ENCODE results near the gene ZNF385A.

Gene ZNF385A

DNA sequence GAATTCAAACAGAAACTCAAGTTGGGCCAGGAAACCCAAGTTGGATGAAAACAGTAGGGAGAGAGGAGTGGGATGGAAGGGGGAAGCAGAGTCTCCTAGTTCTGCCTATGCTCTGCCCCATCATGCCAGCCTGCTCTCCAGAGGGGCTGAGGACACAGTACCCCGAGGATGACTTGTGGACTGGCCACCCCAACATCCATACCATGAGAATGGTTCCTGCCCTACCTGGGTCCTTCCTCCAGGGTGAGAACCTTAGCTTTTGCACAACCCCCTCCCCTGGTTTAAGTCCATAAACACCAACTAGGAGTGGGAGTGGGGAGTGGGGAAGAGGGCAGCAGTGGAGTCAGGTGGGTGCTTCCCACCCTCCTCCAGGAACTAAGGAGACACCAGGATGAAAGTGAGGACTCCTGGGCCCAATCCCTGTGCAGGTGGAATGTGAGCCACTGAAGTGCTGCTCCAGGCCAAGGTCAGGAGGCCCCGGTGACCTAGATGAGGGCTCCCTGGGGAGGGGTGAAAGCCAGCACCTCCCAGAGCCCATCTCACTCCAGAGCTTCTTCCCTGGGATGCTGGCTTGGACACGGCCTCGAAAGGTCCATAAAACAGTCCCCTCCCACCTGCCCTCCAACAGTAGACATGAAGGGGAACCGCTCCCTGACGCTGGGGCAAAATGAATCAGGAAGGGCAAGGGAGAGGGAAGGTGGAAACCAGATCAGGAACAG is 6.6 kb downstream of the ZNF385A start:
- no peaks in the 10 kb centered on the region for H3K27me3 ChIP-seq (ENCODE audit: control insufficient read depth, insufficient read depth, low read length)
- H3K4me1 ChIP-seq (ENCODE audit: control insufficient read depth, insufficient read depth, low read length), result peaks cover 32% of the 10 kb centered on the region
- no peaks in the 10 kb centered on the region for H3K9me3 ChIP-seq (replicated peaks; ENCODE audit: low read length)
- H3K4me2 ChIP-seq (ENCODE audit: low read length), result no peak overlapping the region
- H3K4me3 ChIP-seq (ENCODE audit: low read length), result no peak overlapping the region
- peaks cover 5% of the 10 kb centered on the region for H3K36me3 ChIP-seq (ENCODE audit: insufficient read depth, low read length)
- no peak overlapping the region for H3K9ac ChIP-seq (ENCODE audit: low read depth, low read length)

GRCh38 chr12:54377007-54377406 is 7.5 kb downstream of the ZNF385A start:
- H3K4me3 ChIP-seq (ENCODE audit: low read length), result no peak overlapping the region
- no peak overlapping the region for H3K4me2 ChIP-seq (ENCODE audit: low read length)
- peaks cover 5% of the 10 kb centered on the region for H3K36me3 ChIP-seq (ENCODE audit: insufficient read depth, low read length)
- H3K27me3 ChIP-seq (ENCODE audit: control insufficient read depth, insufficient read depth, low read length), result no peaks in the 10 kb centered on the region
- H3K4me1 ChIP-seq (ENCODE audit: control insufficient read depth, insufficient read depth, low read length), result peaks cover 29% of the 10 kb centered on the region
- no peaks in the 10 kb centered on the region for H3K9me3 ChIP-seq (replicated peaks; ENCODE audit: low read length)
- no peak overlapping the region for H3K9ac ChIP-seq (ENCODE audit: low read depth, low read length)

- Histone ChIP-seq H3K27me3 (ENCODE audit: control insufficient read depth, insufficient read depth, low read length) (no peaks in the 10 kb centered on the region), H3K9ac (ENCODE audit: low read depth, low read length) (no peak overlapping the region), H3K4me1 (ENCODE audit: control insufficient read depth, insufficient read depth, low read length) (peaks cover 33% of the 10 kb centered on the region)
These were observed 7.9 kb downstream of the ZNF385A start for GRCh38 chr12:54376596-54376995.

GRCh38 chr12:54375259-54375579 is 9.3 kb downstream of the ZNF385A start:
- Histone ChIP-seq H3K36me3 (ENCODE audit: insufficient read depth, low read length) (peaks cover 5% of the 10 kb centered on the region), H3K4me2 (ENCODE audit: low read length) (no peak overlapping the region), H3K9ac (ENCODE audit: low read depth, low read length) (no peak overlapping the region)

More at GRCh38 chr12:54376596-54376995, 7.9 kb downstream of the ZNF385A start:
- no peak overlapping the region for H3K4me2 ChIP-seq (ENCODE audit: low read length)
- no peaks in the 10 kb centered on the region for H3K9me3 ChIP-seq (replicated peaks; ENCODE audit: low read length)
- H3K36me3 ChIP-seq (ENCODE audit: insufficient read depth, low read length), result peaks cover 5% of the 10 kb centered on the region
- no peak overlapping the region for H3K4me3 ChIP-seq (ENCODE audit: low read length)

GRCh38 chr12:54374562-54375258 is 9.8 kb downstream of the ZNF385A start:
- Histone ChIP-seq H3K36me3 (ENCODE audit: insufficient read depth, low read length) (peaks cover 5% of the 10 kb centered on the region), H3K4me2 (ENCODE audit: low read length) (peak overlapping the region; percentile 12), H3K9ac (ENCODE audit: low read depth, low read length) (no peak overlapping the region), H3K4me1 (ENCODE audit: control insufficient read depth, insufficient read depth, low read length) (peaks cover 40% of the 10 kb centered on the region), H3K27me3 (ENCODE audit: control insufficient read depth, insufficient read depth, low read length) (no peaks in the 10 kb centered on the region), H3K9me3 (replicated peaks; ENCODE audit: low read length) (no peaks in the 10 kb centered on the region), H3K4me3 (ENCODE audit: low read length) (no peak overlapping the region)

More at GRCh38 chr12:54375259-54375579, 9.3 kb downstream of the ZNF385A start:
- Histone ChIP-seq H3K9me3 (replicated peaks; ENCODE audit: low read length) (no peaks in the 10 kb centered on the region), H3K4me3 (ENCODE audit: low read length) (no peak overlapping the region), H3K4me1 (ENCODE audit: control insufficient read depth, insufficient read depth, low read length) (peaks cover 40% of the 10 kb centered on the region), H3K27me3 (ENCODE audit: control insufficient read depth, insufficient read depth, low read length) (no peaks in the 10 kb centered on the region)

DNA sequence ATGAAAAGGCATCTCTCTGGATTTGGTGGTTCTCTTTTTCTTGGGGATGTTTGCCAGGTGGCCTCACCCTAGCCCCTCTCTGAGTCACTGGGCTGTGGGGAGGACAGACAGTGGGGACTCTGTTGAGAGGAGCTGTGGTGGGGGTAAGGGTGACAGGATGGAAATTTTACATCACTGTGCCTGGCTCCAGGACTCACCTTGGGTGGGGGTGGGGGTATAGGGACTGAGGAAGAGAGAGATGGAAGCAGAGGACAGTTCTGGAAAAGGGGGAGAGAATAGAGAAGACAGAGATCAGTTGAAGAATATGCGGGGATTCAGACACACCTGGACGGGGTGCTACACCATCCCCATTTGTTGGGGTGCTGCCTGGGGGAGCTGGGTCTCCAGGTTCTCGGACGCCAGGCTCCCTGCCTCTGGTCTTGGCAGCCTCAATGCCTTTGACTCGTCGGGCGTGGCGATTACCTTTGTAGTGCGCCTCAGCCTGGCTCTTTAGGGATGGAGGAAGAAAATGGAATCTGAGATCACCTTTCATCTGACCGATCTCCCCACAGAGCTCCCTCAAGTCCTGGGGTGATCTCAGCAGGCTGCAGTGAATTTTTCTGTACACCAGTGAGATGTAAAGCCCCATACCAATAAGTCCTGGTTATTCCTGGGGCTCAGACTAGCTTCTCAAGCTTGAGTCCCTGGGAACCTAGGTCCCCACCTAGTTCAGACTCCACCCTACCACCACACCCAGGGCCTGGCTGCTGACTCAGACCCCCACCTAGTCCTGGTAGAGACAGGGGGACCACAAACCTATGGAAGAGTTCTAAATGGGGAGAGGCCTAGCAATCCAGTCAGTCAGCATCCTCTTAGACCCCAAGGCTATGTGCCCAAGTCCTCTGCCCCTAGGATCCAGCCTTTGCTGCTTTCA is 10.6 kb downstream of the ZNF385A start:
- H3K9ac ChIP-seq (ENCODE audit: low read depth, low read length), result no peak overlapping the region
- H3K4me2 ChIP-seq (ENCODE audit: low read length), result no peak overlapping the region
- H3K9me3 ChIP-seq (replicated peaks; ENCODE audit: low read length), result no peaks in the 10 kb centered on the region
- H3K36me3 ChIP-seq (ENCODE audit: insufficient read depth, low read length), result peaks cover 5% of the 10 kb centered on the region
- no peaks in the 10 kb centered on the region for H3K27me3 ChIP-seq (ENCODE audit: control insufficient read depth, insufficient read depth, low read length)
- H3K4me1 ChIP-seq (ENCODE audit: control insufficient read depth, insufficient read depth, low read length), result peaks cover 40% of the 10 kb centered on the region
- no peak overlapping the region for H3K4me3 ChIP-seq (ENCODE audit: low read length)

DNA sequence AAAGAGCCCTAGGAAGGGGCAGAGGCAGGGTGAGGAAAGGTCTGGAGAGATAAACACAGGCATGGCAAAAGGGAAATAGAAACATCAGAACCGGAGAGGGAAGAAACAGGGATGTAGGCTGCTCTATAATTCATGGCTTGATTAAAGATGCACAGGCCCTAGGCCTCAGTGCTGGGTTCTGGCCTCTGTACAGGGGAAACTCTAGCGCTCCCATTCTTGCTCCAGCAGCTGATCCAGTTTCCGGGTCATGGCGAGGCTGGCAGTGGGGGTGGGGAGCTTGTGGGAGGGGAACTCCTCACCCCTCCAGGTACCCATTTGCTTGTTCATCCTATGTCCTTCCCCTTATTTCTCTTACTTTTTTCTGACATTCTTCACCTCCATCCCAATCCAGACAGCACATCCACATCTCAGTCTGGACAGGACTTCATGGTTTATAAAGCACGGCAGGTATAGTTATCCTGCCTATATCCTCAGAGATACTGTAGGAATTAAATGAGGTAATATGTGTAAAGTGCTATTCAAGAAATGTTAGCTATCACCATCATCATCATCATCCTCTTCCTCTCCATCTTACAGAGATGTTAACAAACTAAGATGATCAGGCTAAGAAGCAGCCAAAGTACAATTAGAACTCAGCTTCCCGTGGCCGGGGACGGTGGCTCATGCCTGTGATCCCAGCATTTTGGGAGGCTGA is 12.3 kb downstream of the ZNF385A start:
- Histone ChIP-seq H3K4me1 (ENCODE audit: control insufficient read depth, insufficient read depth, low read length) (peaks cover 41% of the 10 kb centered on the region), H3K4me2 (ENCODE audit: low read length) (no peak overlapping the region), H3K9ac (ENCODE audit: low read depth, low read length) (no peak overlapping the region), H3K36me3 (ENCODE audit: insufficient read depth, low read length) (peaks cover 5% of the 10 kb centered on the region), H3K9me3 (replicated peaks; ENCODE audit: low read length) (no peaks in the 10 kb centered on the region), H3K4me3 (ENCODE audit: low read length) (no peak overlapping the region), H3K27me3 (ENCODE audit: control insufficient read depth, insufficient read depth, low read length) (no peaks in the 10 kb centered on the region)

DNA sequence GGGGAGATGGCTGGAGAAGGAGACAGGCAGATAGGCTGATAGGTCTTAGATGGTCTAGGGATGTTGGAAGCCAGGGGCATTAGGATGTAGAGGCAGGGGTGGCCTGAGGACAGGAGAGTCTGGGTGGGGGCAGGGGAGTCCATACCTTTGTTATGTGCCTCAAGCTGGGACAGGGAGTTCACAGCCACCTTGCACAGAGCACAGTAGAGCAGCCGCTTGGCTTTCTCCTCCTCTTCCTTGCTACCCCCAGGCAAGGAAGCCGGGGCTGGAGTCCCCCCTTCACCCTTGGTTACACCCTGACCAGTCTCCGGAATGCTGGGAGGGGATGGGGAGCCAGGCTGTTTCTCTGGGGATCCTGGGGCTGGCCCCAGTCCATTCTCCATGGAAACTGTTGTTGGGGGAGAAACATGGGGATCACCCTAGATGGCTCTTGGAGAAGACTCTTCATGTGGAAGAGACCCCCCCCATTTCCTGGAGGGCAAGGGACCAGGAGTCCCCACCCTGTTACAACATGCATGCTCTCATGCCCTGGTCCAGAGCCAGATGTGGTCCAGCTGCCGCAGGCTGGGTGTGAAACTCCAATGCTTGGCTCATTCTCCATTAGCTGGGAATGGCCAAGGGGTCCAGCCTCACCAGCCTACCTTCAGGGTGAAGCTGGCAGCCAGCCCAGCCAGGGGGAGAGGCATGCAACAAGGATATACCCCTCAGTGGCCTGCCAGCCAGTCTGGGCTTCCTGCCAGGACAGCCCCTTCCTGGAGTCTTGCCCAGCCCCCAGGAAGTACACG is 13.0 kb downstream of the ZNF385A start:
- no peak overlapping the region for H3K4me3 ChIP-seq (ENCODE audit: low read length)

GRCh38 chr12:54370171-54370730 is 14.3 kb downstream of the ZNF385A start:
- peak overlapping the region; percentile 58 for H3K9ac ChIP-seq (ENCODE audit: low read depth, low read length)
- H3K27me3 ChIP-seq (ENCODE audit: control insufficient read depth, insufficient read depth, low read length), result no peaks in the 10 kb centered on the region

More for the DNA sequence above, 13.0 kb downstream of the ZNF385A start:
- Histone ChIP-seq H3K9ac (ENCODE audit: low read depth, low read length) (no peak overlapping the region), H3K9me3 (replicated peaks; ENCODE audit: low read length) (no peaks in the 10 kb centered on the region), H3K36me3 (ENCODE audit: insufficient read depth, low read length) (no peaks in the 10 kb centered on the region), H3K27me3 (ENCODE audit: control insufficient read depth, insufficient read depth, low read length) (no peaks in the 10 kb centered on the region), H3K4me2 (ENCODE audit: low read length) (no peak overlapping the region), H3K4me1 (ENCODE audit: control insufficient read depth, insufficient read depth, low read length) (peaks cover 41% of the 10 kb centered on the region)

DNA sequence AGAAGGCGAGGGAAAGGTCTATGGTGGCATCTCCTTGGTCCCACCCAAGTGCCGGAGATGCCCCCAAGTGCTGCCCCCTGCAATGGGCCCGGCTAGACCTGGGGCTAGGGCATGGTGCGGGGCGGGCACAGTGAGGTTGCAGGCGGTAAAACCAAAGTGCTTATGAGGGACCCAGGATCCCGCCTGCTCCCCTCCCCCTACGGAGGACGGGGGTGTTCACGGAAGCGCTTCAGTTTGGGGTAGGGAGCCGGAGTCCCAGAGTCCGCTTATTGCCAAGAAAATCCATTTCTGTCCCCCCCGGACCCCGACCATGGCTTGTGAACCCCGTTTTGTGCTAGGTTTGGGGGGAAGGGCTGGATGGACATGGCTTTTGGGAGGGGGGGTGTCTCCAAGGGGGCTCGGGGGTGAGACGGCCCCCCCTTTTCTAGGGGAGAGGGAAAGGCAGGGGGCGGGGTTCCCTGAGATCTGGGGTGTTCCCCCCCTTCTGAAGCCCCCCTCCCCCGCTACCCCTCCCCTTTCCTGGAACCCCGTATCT is 14.9 kb downstream of the ZNF385A start:
- Histone ChIP-seq H3K27me3 (ENCODE audit: control insufficient read depth, insufficient read depth, low read length) (no peaks in the 10 kb centered on the region), H3K9me3 (replicated peaks; ENCODE audit: low read length) (no peaks in the 10 kb centered on the region), H3K4me3 (ENCODE audit: low read length) (no peak overlapping the region), H3K4me2 (ENCODE audit: low read length) (no peak overlapping the region), H3K36me3 (ENCODE audit: insufficient read depth, low read length) (no peaks in the 10 kb centered on the region), H3K4me1 (ENCODE audit: control insufficient read depth, insufficient read depth, low read length) (peaks cover 33% of the 10 kb centered on the region), H3K9ac (ENCODE audit: low read depth, low read length) (no peak overlapping the region)

More at GRCh38 chr12:54370171-54370730, 14.3 kb downstream of the ZNF385A start:
- peak overlapping the region; percentile 90 for H3K4me2 ChIP-seq (ENCODE audit: low read length)
- H3K4me3 ChIP-seq (ENCODE audit: low read length), result peak overlapping the region; percentile 68
- peaks cover 38% of the 10 kb centered on the region for H3K4me1 ChIP-seq (ENCODE audit: control insufficient read depth, insufficient read depth, low read length)
- H3K36me3 ChIP-seq (ENCODE audit: insufficient read depth, low read length), result no peaks in the 10 kb centered on the region
- H3K9me3 ChIP-seq (replicated peaks; ENCODE audit: low read length), result no peaks in the 10 kb centered on the region
